Measurements from ENCODE around the gene WFIKKN2. TPM values are rescaled to one million over a fixed set of nuclear protein-coding genes. Genes with fewer than 3 reads are reported as not detected.

Gene WFIKKN2
- total and polyA plus RNA-seq, 2 of the 8 experiments (the other 6 are each of a cell fraction or from before 2014, with no cell fraction given), result 0.07 to 0.30 TPM

GRCh38 chr17:50818261-50818660 is 17.1 kb upstream of the WFIKKN2 start:
- no peak overlapping the region for H3K18ac ChIP-seq (ENCODE audit: extremely low read depth, low read length)
- no peak for DNase-seq (ENCODE audit: low read depth in 1 of 2, low spot score in 2 of 2)
- ChIA-PET POLR2A (ENCODE audit: partially characterized antibody) (interaction anchor here (0.7 to 0.8 kb wide), 2 partner anchors 17 to 48 kb away, joined by 3 read pairs; partner anchors contain the start of genes TOB1 and WFIKKN2), CTCF (ENCODE audit: partially characterized antibody) (interaction anchor here (0.7 to 14.1 kb wide), 18 partner anchors 9 to 139 kb away, joined by 3 to 125 read pairs (median 6); partner anchors contain the start of gene WFIKKN2)
- no peaks in the 10 kb centered on the region; the same call in 1 of the 2 replicates for H3K23me2 ChIP-seq (ENCODE audit: low read depth, low read length)
- H3K79me2 ChIP-seq (ENCODE audit: control insufficient read depth in 1 of 2, insufficient read depth in 2 of 2, low read length in 2 of 2), result no peaks in the 10 kb centered on the region
- peaks cover 0 to 5% (median 0%) of the 10 kb centered on the region in 4 experiments; a peak in 2 of 7 replicates for H3K4me1 ChIP-seq (replicated peaks in 1 of 4; ENCODE audit: control insufficient read depth in 3 of 4, insufficient read depth in 4 of 4, low read length in 3 of 4)
- H2BK20ac ChIP-seq (ENCODE audit: low read length), result no peak overlapping the region
- H2BK5ac ChIP-seq (ENCODE audit: low read depth, low read length), result no peak overlapping the region
- H4K5ac ChIP-seq (ENCODE audit: insufficient read length, low read depth, low read length), result no peak overlapping the region
- H4K91ac ChIP-seq (replicated peaks; ENCODE audit: insufficient read length, low read length), result no peak overlapping the region
- no peak overlapping the region for H3K4ac ChIP-seq (replicated peaks; ENCODE audit: insufficient read length, low read depth, low read length)
- H3K79me1 ChIP-seq (ENCODE audit: low read depth, low read length), result no peaks in the 10 kb centered on the region
- WGBS, 2 experiments (ENCODE audit: extremely low coverage in 1 of 2, insufficient coverage in 1 of 2, insufficient read length in 1 of 2, insufficient replicate concordance in 2 of 2, low coverage in 1 of 2, low lambda C conversion rate in 2 of 2, missing lambda C conversion rate in 1 of 2), result 93% methylated on average over 3 of the region's 4 CpGs; no CpG with 5 or more reads in 1 of the 2 experiments
- no peak overlapping the region for H2BK15ac ChIP-seq (ENCODE audit: low read length)
- H3K27me3 ChIP-seq (replicated peaks in 1 of 4; ENCODE audit: control insufficient read depth in 3 of 4, extremely low read depth in 1 of 4, insufficient read depth in 3 of 4, low read length in 3 of 4), result no peaks in the 10 kb centered on the region; a peak in 1 of 7 replicates
- H2AK5ac ChIP-seq (ENCODE audit: low read depth, low read length), result no peak overlapping the region
- H3K27ac ChIP-seq (ENCODE audit: low read depth, low read length), result no peak overlapping the region
- H4K20me1 ChIP-seq (replicated peaks in 1 of 2; ENCODE audit: control insufficient read depth in 1 of 2, insufficient read depth in 2 of 2, low read length in 2 of 2), result no peaks in the 10 kb centered on the region
- H3K4me2 ChIP-seq (ENCODE audit: insufficient read depth in 1 of 2, low read depth in 2 of 2, low read length in 2 of 2), result no peak overlapping the region
- H2BK12ac ChIP-seq (ENCODE audit: low read depth, low read length), result no peak overlapping the region
- no peak overlapping the region for H2BK120ac ChIP-seq (replicated peaks; ENCODE audit: low read depth, low read length)
- H3K9me3 ChIP-seq (ENCODE audit: insufficient read depth in 2 of 2, low read depth in 1 of 2, low read length in 1 of 2), result no peaks in the 10 kb centered on the region
- no peaks in the 10 kb centered on the region for H3K36me3 ChIP-seq (ENCODE audit: control insufficient read depth in 2 of 4, insufficient read depth in 4 of 4, low read length in 3 of 4)
- H2AFZ ChIP-seq (ENCODE audit: low read length), result no peak overlapping the region
- no peak overlapping the region for H4K8ac ChIP-seq (ENCODE audit: extremely low read depth, insufficient read depth, low read length)
- H3K4me3 ChIP-seq (ENCODE audit: extremely low read depth in 1 of 4, insufficient read depth in 2 of 4, low read depth in 3 of 4, low read length in 4 of 4), result no peak overlapping the region
- H3K14ac ChIP-seq (ENCODE audit: insufficient read length), result no peak overlapping the region
- no peak overlapping the region for H3K23ac ChIP-seq (ENCODE audit: insufficient read length)
- H3K56ac ChIP-seq (replicated peaks; ENCODE audit: insufficient read length, low read depth, low read length), result no peak overlapping the region
- no peak for FAIRE-seq
- H3K9ac ChIP-seq (replicated peaks in 1 of 4; ENCODE audit: extremely low read depth in 1 of 4, low read depth in 3 of 4, low read length in 3 of 4), result no peak overlapping the region
- TF ChIP-seq EGR1 (IDR thresholded peaks at IDR 0.05; ENCODE audit: borderline replicate concordance, low read depth, low read length) (no peak), RFX5 (IDR thresholded peaks at IDR 0.05; ENCODE audit: borderline replicate concordance, low read depth, low read length) (no peak), SRF (IDR thresholded peaks at IDR 0.05; ENCODE audit: low read depth, low read length) (no peak), CHD2 (IDR thresholded peaks at IDR 0.05; ENCODE audit: low read length) (no peak), TCF12 (IDR thresholded peaks at IDR 0.05; ENCODE audit: low read depth, low read length) (no peak), TEAD4 (IDR thresholded peaks at IDR 0.05; ENCODE audit: low read depth, low read length) (no peak), POU5F1 (IDR thresholded peaks at IDR 0.05; ENCODE audit: low read depth, low read length) (no peak), CTBP2 (IDR thresholded peaks at IDR 0.05; ENCODE audit: borderline replicate concordance, insufficient read depth, insufficient read length, low read length) (no peak), BCL11A (IDR thresholded peaks at IDR 0.05; ENCODE audit: low read depth in 2 of 2, low read length in 2 of 2) (no peak), SAP30 (IDR thresholded peaks at IDR 0.05; ENCODE audit: insufficient read depth, insufficient replicate concordance, low read length) (no peak), RNF2 (IDR thresholded peaks at IDR 0.05; ENCODE audit: borderline replicate concordance, low read depth, low read length, missing control alignments, poor library complexity, severe bottlenecking) (no peak), SP4 (IDR thresholded peaks at IDR 0.05; ENCODE audit: low read length) (no peak), BACH1 (IDR thresholded peaks at IDR 0.05; ENCODE audit: low read length) (no peak)

Measured in H1 (cell line).